Activated CD4-positive, CD25-positive, alpha-beta regulatory T cell (primary cell): ENCODE measurements around the gene RNF144B.
"Not testable (repeated sequence)": the region's sequence is repeated elsewhere in the genome, so short reads cannot be mapped to it uniquely, and the experiment has no call there.

ENCODE experiments used
- DNase-seq, 4 experiments: peaks; one replicate each; lab custom pipeline; 2025; lab: John Stamatoyannopoulos, UW

RNF144B gene

GRCh38 chr6:18409602-18410001 is 22.5 kb downstream of the RNF144B start:
- DNase-seq: not testable (repeated sequence)

GRCh38 chr6:18410412-18410811 is 23.3 kb downstream of the RNF144B start:
- DNase-seq: no peak

GRCh38 chr6:18412068-18412467 is 24.9 kb downstream of the RNF144B start:
- DNase-seq: no peak

DNA sequence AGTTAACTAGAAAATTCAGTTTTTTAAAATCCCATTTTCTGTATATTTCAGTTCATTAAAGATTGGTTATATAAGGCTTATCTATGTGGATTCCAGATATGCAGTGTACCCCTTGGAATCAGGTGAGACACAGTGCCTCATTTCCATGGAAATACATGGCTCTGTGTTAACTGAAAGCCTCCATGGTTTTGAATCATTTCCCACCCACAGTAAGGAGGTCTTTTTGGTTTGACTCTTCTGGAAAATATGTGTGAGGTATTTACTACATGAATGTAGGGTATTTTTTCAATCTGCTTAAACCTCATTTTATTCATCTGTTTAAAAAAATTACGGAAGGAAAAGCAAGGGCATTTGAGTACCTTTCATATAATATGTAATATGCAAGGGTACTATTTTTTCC is 25.5 kb downstream of the RNF144B start:
- no peak for DNase-seq

GRCh38 chr6:18413381-18413780 is 26.2 kb downstream of the RNF144B start:
- no peak for DNase-seq

DNA sequence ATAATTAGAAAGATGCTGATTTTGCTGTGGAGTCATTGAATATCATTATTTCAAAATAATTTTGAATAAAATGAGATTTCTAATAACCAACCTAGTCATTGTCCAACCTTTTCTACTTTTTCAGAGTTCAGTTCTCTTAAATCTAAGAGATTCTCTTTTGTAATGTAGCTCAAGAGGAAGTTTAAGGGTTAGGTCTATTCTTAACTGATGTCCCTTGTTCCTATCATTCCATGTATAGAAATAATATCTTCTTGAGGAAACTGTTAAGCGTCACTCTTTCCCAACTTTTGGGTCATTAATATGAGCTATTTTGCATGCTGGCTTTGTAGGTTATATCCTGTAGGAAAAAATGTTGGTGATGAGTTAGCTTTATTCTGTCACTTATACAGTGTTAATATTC is 27.0 kb downstream of the RNF144B start:
- no peak for DNase-seq

DNA sequence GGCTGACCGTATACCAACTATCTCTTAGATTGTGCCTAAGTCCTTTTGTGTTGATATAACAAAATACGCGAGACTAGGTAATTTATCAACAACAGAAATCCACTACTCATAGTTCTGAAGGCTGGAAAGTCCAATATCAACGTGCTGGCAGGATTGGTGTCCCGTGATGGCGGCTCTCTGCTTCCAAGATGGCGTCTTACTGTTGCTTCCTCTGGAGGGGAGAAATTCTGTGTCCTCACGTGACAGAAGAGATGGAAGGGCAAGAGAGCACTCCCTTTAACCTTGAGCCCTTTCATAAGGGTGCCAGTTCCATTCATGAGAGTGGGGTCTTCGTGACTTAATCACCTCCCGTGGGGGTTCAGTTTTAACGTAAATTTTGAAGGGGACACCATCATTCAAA is 28.1 kb downstream of the RNF144B start:
- DNase-seq: no peak

DNA sequence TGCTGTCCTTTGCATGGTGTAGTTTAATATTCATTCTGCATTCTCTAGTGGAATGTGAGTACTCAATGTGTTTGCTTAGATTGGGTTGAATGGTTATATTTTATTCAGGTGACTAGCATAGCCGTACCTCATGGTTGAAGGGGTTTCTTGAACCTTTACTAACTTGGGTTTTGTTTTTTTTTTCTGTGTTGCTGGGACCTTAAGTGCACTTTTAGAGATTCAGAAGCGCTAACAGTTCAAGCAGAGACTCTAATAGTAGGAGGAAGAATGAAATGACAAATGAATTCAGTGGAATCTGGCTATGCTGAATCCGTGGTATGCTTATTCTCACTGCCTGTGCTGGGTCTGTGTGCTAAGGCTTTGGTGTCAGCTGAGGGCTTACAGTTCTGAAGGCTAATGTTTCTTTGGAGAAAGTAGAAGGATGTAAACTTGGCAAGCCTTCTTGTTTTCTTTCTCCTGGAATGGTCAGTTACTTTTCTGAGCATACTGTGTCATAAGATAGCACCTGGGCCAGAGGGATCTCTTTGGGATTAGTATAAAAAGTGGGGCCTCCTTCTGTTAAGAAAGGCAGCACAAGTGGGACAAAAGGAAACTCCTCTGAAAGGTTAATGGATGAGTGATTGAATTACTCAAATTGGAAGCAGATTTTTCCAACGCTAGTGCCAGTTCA is 28.7 kb downstream of the RNF144B start:
- DNase-seq: no peak

DNA sequence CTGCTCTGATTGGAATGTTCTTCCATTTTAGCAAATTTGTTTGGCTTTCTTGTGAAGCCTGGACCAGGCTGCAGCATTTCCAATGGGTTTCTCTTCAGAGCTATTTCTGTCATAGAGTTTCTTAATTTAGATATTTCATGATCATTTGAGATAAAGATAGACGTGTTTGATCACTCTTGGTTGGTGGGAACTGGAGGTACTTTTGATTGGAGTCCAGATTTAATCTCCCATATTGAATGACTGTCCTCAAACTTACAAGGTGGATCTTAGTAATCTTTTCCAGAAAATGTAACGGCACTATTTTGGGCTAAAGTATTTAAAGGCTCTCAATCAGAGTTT is 29.2 kb downstream of the RNF144B start:
- DNase-seq: no peak

DNA sequence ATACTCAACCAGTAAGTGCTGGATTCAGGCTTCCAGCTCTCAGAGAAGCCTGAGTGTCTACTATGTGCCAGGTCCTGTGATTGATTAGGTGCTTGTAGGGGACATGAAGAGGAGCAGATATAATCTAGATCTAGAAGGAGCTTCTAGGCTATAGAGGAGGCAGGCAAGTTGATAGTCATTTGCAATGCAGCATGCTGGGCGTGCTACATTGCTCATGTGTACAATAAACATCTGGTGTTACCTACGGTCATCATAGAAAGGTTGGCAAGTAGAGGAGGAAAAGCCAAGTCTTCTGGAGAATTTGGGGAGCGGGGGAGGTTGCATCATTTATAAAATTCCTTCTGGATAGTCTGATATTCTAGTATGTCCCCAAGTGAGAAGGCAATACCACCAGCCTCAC is 33.2 kb downstream of the RNF144B start:
- DNase-seq: no peak

DNA sequence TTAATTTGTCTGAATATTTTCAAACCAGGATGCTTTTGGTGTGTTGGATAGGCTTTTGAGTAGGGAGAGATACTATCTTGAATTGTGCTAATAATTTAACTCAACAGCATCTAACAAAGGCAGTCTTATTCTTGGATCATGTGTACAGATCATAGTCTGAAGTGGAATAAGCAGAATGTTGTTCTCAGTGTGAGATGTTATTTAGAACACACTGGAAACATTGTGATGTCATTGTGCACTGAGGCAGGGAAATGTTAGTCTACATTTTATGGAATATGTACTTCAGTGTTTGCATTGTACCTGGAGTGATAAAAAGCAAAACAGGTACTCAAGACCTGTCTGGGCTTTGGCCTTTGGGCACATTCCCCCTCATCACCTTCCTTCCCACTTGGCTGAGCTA is 35.0 kb downstream of the RNF144B start:
- DNase-seq: no peak

GRCh38 chr6:18423426-18423825 is 36.3 kb downstream of the RNF144B start:
- DNase-seq: no peak

DNA sequence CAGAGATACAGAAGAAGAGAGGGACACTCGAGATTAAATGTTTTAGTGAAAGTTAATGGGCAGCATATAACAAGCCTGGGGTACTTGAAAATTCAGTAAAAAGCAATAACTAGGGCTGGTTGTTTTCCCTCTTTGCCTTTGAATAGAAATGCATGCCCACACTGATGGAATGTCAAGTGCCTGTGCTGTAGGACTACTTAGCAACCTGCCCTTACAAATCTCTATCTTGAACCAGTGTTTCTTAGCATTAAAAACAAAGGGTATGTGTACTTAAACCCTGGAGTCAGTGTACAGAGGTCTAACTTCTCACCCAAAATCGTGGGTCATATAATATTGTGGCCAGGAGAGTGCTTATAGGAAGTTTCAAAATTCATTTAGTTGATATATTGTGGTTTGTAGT is 37.1 kb downstream of the RNF144B start:
- no peak for DNase-seq

GRCh38 chr6:18425218-18425617 is 38.1 kb downstream of the RNF144B start:
- DNase-seq: no peak

GRCh38 chr6:18427296-18427695 is 40.1 kb downstream of the RNF144B start:
- no peak for DNase-seq

GRCh38 chr6:18429655-18430297 is 42.6 kb downstream of the RNF144B start:
- no peak for DNase-seq

DNA sequence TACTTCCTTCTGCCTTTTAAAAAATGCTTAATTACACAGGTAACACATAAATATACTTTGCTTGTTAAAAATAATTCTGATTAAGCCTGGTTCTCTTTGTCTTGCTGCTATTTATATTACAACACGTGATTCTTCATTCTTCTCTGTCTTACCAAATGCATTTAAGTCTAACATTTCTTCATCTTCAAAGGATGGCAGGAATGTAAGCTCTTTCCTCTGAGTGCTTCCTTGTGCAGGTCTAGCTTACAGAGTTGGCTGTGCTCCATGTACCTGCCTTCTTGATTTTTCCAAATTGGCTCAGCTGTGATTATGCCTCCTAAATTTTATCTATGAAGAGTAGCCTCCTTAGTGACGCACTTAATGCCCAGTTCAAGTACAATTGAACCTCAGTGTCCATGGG is 44.4 kb downstream of the RNF144B start:
- DNase-seq: no peak

GRCh38 chr6:18432180-18432579 is 45.0 kb downstream of the RNF144B start:
- DNase-seq: no peak

GRCh38 chr6:18432619-18433018 is 45.5 kb downstream of the RNF144B start:
- no peak for DNase-seq

DNA sequence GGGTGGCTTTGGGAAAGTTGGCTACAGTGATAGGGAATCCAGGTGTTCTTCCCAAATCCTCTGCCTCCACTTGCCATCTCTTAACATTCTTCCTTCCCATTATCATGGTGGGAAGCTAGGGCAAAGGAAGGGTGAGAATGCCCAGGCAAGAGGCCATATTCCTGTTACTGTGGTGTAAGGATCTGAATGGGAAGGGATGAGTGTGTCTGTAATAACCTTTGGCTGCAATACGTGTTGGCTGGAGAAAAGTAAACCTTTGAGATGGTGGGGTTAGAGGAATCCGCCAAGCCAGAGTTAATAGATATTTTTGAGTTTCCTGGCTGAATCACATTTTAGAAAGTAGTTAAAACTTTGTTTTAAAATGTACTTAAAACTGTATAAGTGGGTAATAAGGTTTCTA is 45.9 kb downstream of the RNF144B start:
- DNase-seq: no peak

DNA sequence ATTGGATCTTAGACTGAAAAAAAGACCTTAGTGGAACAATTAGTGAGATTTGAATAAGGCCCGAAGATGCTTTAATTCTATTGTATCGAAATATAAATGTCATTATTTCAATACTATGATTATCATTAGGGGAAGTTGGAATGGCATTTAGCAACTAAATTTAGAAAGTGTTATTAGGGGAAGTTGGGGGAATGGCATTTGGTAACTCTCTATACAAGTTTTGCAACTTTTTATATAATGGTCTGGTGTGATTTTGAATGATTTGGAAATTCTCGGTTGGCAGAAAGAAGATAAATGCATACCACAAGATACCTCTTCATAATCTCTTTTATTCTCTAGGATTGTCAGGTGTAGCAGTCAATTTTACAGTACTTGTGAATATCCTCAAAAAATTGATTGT is 49.2 kb downstream of the RNF144B start:
- DNase-seq: no peak

DNA sequence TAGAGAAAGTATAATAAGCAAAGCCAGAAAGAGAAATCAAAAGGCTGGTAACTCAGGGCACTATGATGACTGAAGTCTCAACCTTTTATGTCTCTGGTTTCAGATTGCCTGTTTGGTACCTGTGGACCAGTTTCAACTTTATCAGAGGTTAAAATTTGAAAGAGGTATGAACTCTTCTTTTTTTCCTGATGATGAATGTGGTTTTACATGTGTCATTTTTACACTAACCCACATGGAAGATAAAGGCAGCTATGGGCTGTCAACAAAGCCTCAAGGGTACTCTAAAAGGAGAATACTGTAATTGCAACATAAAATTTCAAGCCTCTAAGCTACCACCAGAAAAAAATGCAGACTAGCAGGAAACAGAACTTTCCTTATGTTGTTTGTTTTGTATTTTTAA is 52.4 kb downstream of the RNF144B start:
- no peak for DNase-seq

GRCh38 chr6:18441251-18441979 is 54.3 kb downstream of the RNF144B start:
- DNase-seq: no peak

DNA sequence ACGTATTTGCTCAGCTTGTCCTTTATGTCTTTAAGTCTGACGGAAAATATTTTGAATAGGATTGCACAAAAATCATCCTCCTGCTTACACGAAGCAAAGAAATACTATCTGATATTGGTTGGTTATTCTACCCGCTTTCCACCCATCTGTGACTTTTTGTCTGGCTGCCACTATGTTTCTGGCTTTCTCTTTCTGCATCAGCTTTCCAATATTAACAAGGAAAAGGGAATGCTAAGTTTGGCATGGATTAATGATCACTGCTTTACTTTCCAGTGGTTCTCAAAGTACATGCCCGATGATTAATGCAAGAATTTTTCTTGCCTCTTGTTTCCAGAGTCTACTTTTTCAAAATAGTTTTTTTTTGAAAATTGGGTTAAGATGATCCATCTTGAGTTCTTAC is 57.0 kb downstream of the RNF144B start:
- no peak for DNase-seq
